HG03060 (cell line): ENCODE data around the gene NAMPT.

Experiments used
- ATAC-seq: cut with Tn5 transposase; IDR thresholded peaks from one replicate; pipeline ENCODE4 v1.9.1; 2021; ENCODE audit warnings: low read depth, moderate number of reproducible peaks; ENCODE audit not compliant: unreplicated experiment

Gene NAMPT

GRCh38 chr7:106277976-106278375 is 6.8 kb downstream of the NAMPT start:
- no peak for ATAC-seq

GRCh38 chr7:106276513-106276912 is 8.3 kb downstream of the NAMPT start:
- ATAC-seq = no peak

- no peak for ATAC-seq
Observed at GRCh38 chr7:106273009-106273668, 11.6 kb downstream of the NAMPT start.

GRCh38 chr7:106270122-106270977 is 14.4 kb downstream of the NAMPT start:
- ATAC-seq = no peak

GRCh38 chr7:106269254-106269961 is 15.4 kb downstream of the NAMPT start:
- no peak for ATAC-seq

GRCh38 chr7:106265133-106265532 is 19.6 kb downstream of the NAMPT start:
- no peak for ATAC-seq

GRCh38 chr7:106262221-106262881 is 22.4 kb downstream of the NAMPT start:
- no peak for ATAC-seq

GRCh38 chr7:106260136-106260561 is 24.6 kb downstream of the NAMPT start:
- no peak for ATAC-seq

GRCh38 chr7:106258789-106259188 is 26.0 kb downstream of the NAMPT start:
- ATAC-seq = no peak

GRCh38 chr7:106257752-106258151 is 27.0 kb downstream of the NAMPT start:
- ATAC-seq = no peak

- ATAC-seq = no peak
Observed at GRCh38 chr7:106256144-106256543, 28.6 kb downstream of the NAMPT start.

- ATAC-seq = no peak
Observed at GRCh38 chr7:106255246-106255645, 29.5 kb downstream of the NAMPT start.

GRCh38 chr7:106254525-106255116 is 30.2 kb downstream of the NAMPT start:
- ATAC-seq = no peak

GRCh38 chr7:106252568-106252967 is 32.2 kb downstream of the NAMPT start:
- ATAC-seq = no peak

- no peak for ATAC-seq
Observed at GRCh38 chr7:106249488-106249887, 35.3 kb downstream of the NAMPT start.

- ATAC-seq = no peak
Observed at GRCh38 chr7:106248600-106248999, 36.2 kb downstream of the NAMPT start.

- no peak for ATAC-seq
Observed at GRCh38 chr7:106247841-106248240, 36.9 kb downstream of the NAMPT start.

GRCh38 chr7:106246902-106247711 is 37.7 kb downstream of the NAMPT start:
- ATAC-seq = no peak

- no peak for ATAC-seq
Observed at GRCh38 chr7:106243893-106244292, 40.9 kb downstream of the NAMPT start.

- ATAC-seq = no peak
Observed at GRCh38 chr7:106239406-106239805, 45.4 kb downstream of the NAMPT start.
